HEK293 (cell line): ENCODE results near the gene GNAZ.

ENCODE experiments used
- CTCF ChIA-PET: fragments of 350-600 bp; formaldehyde crosslinking; extraction: SDS; loops from one replicate; lab custom pipeline; 2021; ENCODE audit warnings: antibody characterized with exemption; lab: Yijun Ruan, JAX
- POLR2A ChIA-PET: fragments of 300-600 bp; formaldehyde crosslinking; extraction: SDS; loops from one replicate; lab custom pipeline; 2020; ENCODE audit warnings: antibody characterized with exemption, inconsistent platforms; lab: Yijun Ruan, JAX
- H3K27ac ChIP-seq: fragments of 200-500 bp; sonication (Bioruptor generic); 2 replicates; pipeline ENCODE4 v1.5.1; 2014; ENCODE audit warnings: low read depth, low read length, control low read depth, inconsistent platforms; ENCODE audit errors: extremely low read depth
- H3K36me3 ChIP-seq, 2 experiments: fragments of 200-500 bp in 1 of 2; sonication (Bioruptor generic) in 1 of 2; 1 replicate in 1 of 2; 2 replicates in 1 of 2; pipeline ENCODE4 v1.5.1; 2014 to 2017; ENCODE audit warnings: inconsistent platforms in 2 of 2, low read length in 2 of 2; ENCODE audit not compliant: control insufficient read depth in 2 of 2, insufficient read depth in 1 of 2
- H3K4me1 ChIP-seq: fragments of 200-500 bp; sonication (Bioruptor generic); 2 replicates; pipeline ENCODE4 v1.5.1; 2014; ENCODE audit warnings: mild to moderate bottlenecking, low read length, inconsistent platforms; ENCODE audit not compliant: control insufficient read depth, insufficient read depth
- H3K4me3 ChIP-seq: 2 replicates; pipeline ENCODE4 v1.5.1; 2011; ENCODE audit warnings: low read depth, mild to moderate bottlenecking, control low read depth, low read length, moderate library complexity
- H3K9me3 ChIP-seq: fragments of 200-500 bp; sonication (Bioruptor generic); 2 replicates; pipeline ENCODE4 v1.5.1; 2014; ENCODE audit warnings: low read depth, low read length, inconsistent platforms; ENCODE audit not compliant: control insufficient read depth, insufficient read depth
- BCL11A ChIP-seq: fragments of 450-650 bp; formaldehyde crosslinking; IDR thresholded peaks from 2 replicates; pipeline ENCODE4 v1.5.1; 2016; ENCODE audit warnings: low read depth, missing biosample characterization, missing genetic modification characterization
- FEZF1 ChIP-seq: fragments of 450-650 bp; formaldehyde crosslinking; IDR thresholded peaks from 2 replicates; pipeline ENCODE4 v1.5.1; 2016; ENCODE audit warnings: missing biosample characterization, missing genetic modification characterization
- GFI1B ChIP-seq: fragments of 450-650 bp; formaldehyde crosslinking; IDR thresholded peaks from 2 replicates; pipeline ENCODE4 v1.5.1; 2016; ENCODE audit warnings: missing biosample characterization, missing genetic modification characterization
- HOXC10 ChIP-seq: sonication (generic); formaldehyde crosslinking; IDR thresholded peaks from 2 replicates; pipeline ENCODE4 v1.8.1; 2023; ENCODE audit warnings: mild to moderate bottlenecking, missing genetic modification reagents
- PRDM4 ChIP-seq: fragments of 450-650 bp; formaldehyde crosslinking; IDR thresholded peaks from 2 replicates; pipeline ENCODE4 v1.5.1; 2017; ENCODE audit warnings: missing biosample characterization, missing genetic modification characterization
- SALL2 ChIP-seq: fragments of 450-650 bp; formaldehyde crosslinking; IDR thresholded peaks from 2 replicates; pipeline ENCODE4 v1.5.0; 2017; ENCODE audit warnings: missing biosample characterization, mild to moderate bottlenecking, missing genetic modification characterization, borderline replicate concordance
- ZBTB49 ChIP-seq: fragments of 450-650 bp; formaldehyde crosslinking; IDR thresholded peaks from 2 replicates; pipeline ENCODE4 v1.5.1; 2016; ENCODE audit warnings: missing biosample characterization, missing genetic modification characterization, low read depth
- ZEB2 ChIP-seq: fragments of 450-650 bp; formaldehyde crosslinking; IDR thresholded peaks from 2 replicates; pipeline ENCODE4 v1.5.1; 2016; ENCODE audit warnings: missing biosample characterization, missing genetic modification characterization
- ZNF16 ChIP-seq: fragments of 450-650 bp; formaldehyde crosslinking; IDR thresholded peaks from 2 replicates; pipeline ENCODE4 v1.5.1; 2016; ENCODE audit warnings: low read depth, missing biosample characterization, missing genetic modification characterization
- ZNF37A ChIP-seq: fragments of 450-650 bp; IDR thresholded peaks from 2 replicates; pipeline ENCODE4 v1.5.1; 2018; ENCODE audit warnings: missing biosample characterization, missing genetic modification characterization
- ZNF391 ChIP-seq: fragments of 450-650 bp; formaldehyde crosslinking; IDR thresholded peaks from 2 replicates; pipeline ENCODE4 v1.5.1; 2016; ENCODE audit warnings: low read depth, missing biosample characterization, missing genetic modification characterization, borderline replicate concordance
- ZNF76 ChIP-seq: fragments of 450-650 bp; formaldehyde crosslinking; IDR thresholded peaks from 2 replicates; pipeline ENCODE4; 2016; ENCODE audit warnings: low read depth, missing biosample characterization, missing genetic modification characterization, borderline replicate concordance
- TF ChIP-seq, protein P1 (sequence below): fragments of 450-650 bp; formaldehyde crosslinking; IDR thresholded peaks from 2 replicates; pipeline ENCODE4 v1.5.1; 2017; ENCODE audit warnings: missing biosample characterization, missing genetic modification characterization
- TF ChIP-seq, protein P2 (sequence below): fragments of 450-650 bp; IDR thresholded peaks from 2 replicates; pipeline ENCODE4 v1.5.1; 2018; ENCODE audit warnings: missing biosample characterization, missing genetic modification characterization

The GNAZ gene

GRCh38 chr22:23140385-23140784, 70.1 kb downstream of the GNAZ start:
- no peak overlapping the region for H3K27ac ChIP-seq
- H3K4me1 ChIP-seq: no peaks in the 10 kb centered on the region
- no peaks in the 10 kb centered on the region for H3K36me3 ChIP-seq
- no peak for TF ChIP-seq SALL2
- TF ChIP-seq ZNF391 (tag by site-specific recombination): no peak
- no peak for TF ChIP-seq PRDM4 (tag by site-specific recombination)
- no peak for TF ChIP-seq BCL11A (tag by site-specific recombination)
- TF ChIP-seq ZBTB49 (tag by site-specific recombination): no peak
- no peak for TF ChIP-seq ZNF37A (tag by site-specific recombination)
- TF ChIP-seq GFI1B (tag by site-specific recombination): no peak
- TF ChIP-seq, protein P1, sequence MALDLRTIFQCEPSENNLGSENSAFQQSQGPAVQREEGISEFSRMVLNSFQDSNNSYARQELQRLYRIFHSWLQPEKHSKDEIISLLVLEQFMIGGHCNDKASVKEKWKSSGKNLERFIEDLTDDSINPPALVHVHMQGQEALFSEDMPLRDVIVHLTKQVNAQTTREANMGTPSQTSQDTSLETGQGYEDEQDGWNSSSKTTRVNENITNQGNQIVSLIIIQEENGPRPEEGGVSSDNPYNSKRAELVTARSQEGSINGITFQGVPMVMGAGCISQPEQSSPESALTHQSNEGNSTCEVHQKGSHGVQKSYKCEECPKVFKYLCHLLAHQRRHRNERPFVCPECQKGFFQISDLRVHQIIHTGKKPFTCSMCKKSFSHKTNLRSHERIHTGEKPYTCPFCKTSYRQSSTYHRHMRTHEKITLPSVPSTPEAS (tag by site-specific recombination): no peak
- no peak for TF ChIP-seq ZEB2
- no peak for TF ChIP-seq FEZF1 (tag by site-specific recombination)
- TF ChIP-seq HOXC10 (CRISPR knock-in tag): no peak
- no peaks in the 10 kb centered on the region for H3K9me3 ChIP-seq
- POLR2A ChIA-PET: no interaction called here
- CTCF ChIA-PET: interaction anchor here (0.7 to 6.0 kb wide), 6 partner anchors 8 to 302 kb away, joined by 3 to 56 read pairs (median 6); no protein-coding TSS in a partner anchor
- no peak overlapping the region for H3K4me3 ChIP-seq

- peaks cover 0 to 12% of the 10 kb centered on the region in 2 experiments; a peak in 1 of 3 replicates for H3K36me3 ChIP-seq
- no peak overlapping the region for H3K4me3 ChIP-seq
- POLR2A ChIA-PET: no interaction called here
- H3K27ac ChIP-seq: no peak overlapping the region
- TF ChIP-seq ZNF16 (tag by site-specific recombination): peak; percentile 63
- TF ChIP-seq, protein P2, sequence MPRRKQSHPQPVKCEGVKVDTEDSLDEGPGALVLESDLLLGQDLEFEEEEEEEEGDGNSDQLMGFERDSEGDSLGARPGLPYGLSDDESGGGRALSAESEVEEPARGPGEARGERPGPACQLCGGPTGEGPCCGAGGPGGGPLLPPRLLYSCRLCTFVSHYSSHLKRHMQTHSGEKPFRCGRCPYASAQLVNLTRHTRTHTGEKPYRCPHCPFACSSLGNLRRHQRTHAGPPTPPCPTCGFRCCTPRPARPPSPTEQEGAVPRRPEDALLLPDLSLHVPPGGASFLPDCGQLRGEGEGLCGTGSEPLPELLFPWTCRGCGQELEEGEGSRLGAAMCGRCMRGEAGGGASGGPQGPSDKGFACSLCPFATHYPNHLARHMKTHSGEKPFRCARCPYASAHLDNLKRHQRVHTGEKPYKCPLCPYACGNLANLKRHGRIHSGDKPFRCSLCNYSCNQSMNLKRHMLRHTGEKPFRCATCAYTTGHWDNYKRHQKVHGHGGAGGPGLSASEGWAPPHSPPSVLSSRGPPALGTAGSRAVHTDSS: no peak
- TF ChIP-seq ZNF76 (tag by site-specific recombination): 0 out of 2 replicates have a peak, but pooled peaks have one; percentile 20
- CTCF ChIA-PET: interaction anchor here (0.6 to 6.0 kb wide), 6 partner anchors 11 to 241 kb away, joined by 3 to 56 read pairs (median 4); no protein-coding TSS in a partner anchor
- H3K9me3 ChIP-seq: no peaks in the 10 kb centered on the region
- peaks cover 5% of the 10 kb centered on the region; the same call in 1 of the 2 replicates for H3K4me1 ChIP-seq
These were observed 72.3 kb downstream of the GNAZ start for GRCh38 chr22:23142546-23143105.
